HG02970 (cell line): Measurements from ENCODE around the gene SUPT5H.

Experiments used
- ATAC-seq: cut with Tn5 transposase; IDR thresholded peaks from one replicate; pipeline ENCODE4 v1.9.1; 2021; ENCODE audit warnings: mild to moderate bottlenecking, moderate library complexity, moderate number of reproducible peaks; ENCODE audit not compliant: unreplicated experiment, low FRiP score

SUPT5H gene

DNA sequence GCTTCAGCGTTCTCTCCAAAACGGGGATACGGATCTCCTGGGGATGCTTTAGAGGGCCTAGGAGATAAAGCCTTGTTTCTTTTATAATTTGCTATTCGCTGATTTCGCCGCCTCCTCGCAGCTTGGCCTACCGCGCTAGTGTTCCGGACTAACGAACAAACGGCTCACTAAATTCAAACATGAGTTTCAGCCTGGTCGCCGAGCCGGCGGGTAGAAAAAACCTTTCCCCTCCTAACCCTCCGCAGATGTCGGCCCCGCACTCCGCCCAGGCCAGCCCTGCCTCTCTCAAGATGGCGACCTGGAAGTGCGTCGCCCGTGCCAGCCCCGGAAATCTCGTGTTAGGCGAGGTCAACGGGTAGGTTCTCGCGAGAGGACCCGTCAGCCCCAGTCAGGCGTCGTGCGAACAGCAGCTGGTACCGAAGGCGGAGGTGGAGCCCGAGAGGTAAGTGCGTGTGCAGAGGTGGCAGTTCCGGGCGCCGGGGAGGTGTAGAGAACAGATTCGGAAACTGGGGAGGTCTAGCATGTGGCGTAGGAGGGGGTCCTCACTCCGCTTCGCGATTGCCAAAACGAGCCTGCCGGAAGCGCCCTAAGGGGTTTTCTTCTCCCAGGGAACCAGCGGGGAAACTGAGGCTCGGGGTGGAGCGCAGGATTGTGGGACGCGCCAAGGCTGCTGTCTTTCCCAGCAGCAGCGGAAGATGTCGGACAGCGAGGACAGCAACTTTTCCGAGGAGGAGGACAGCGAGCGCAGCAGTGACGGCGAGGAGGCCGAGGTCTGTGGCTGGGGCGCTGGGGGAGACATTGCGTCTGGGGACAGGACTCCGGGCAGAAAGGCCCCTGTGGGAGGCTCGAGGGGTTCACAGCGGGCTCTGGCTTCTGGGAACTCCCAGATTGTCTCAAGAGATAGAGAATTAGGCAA, at the start of gene SUPT5H:
Gene SUPT5H, plus strand, starts transcription at position 387 of the 916 bp plus-strand sequence. Its CDS starts 309 bp downstream, at position 696.
- ATAC-seq: peak; percentile 82

DNA sequence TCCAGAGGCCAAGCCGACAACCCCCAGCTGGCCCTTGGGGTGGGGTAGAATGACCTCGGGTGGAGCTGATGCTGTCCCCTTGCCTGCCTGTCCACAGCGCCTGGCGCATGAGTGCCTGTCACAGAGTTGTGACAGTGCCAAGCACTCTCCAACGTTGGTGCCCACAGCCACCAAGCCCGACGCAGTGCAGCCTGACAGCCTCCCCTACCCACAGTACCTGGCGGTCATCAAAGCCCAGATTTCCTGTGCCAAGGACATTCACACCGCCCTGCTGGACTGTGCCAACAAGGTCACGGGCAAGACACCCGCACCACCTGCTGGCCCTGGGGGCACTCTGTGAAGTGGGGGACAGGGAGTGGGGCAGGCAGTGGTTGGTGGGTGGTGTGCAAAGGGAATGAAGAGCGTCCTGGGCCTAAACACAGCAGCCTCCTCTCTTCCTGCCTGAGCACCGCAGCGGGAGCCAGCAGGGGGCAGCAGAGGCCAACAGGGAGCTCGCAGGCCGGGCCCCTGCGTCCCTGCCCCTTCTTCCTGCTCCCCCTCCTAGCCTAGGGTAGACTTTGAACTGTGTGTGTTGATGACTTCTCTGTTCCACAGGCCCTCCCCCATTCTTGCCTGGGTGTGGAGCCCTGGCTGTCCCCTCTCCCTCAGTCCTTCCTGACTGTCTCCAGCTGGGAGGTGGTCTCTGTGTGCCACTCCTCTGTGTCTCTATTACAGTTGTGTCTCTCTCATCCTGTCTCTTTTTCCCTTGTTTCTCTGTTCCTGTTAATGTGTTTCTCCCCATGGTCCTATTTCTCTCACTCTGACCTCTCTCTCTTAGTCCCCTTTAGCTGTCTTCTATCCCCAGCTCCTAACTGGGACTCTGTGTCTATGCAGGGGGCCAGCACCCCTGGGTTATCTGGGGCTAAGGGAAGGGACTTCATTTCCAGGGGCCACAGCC, 47.8 kb upstream of the SUPT5H start:
- peak; percentile 32 for ATAC-seq

DNA sequence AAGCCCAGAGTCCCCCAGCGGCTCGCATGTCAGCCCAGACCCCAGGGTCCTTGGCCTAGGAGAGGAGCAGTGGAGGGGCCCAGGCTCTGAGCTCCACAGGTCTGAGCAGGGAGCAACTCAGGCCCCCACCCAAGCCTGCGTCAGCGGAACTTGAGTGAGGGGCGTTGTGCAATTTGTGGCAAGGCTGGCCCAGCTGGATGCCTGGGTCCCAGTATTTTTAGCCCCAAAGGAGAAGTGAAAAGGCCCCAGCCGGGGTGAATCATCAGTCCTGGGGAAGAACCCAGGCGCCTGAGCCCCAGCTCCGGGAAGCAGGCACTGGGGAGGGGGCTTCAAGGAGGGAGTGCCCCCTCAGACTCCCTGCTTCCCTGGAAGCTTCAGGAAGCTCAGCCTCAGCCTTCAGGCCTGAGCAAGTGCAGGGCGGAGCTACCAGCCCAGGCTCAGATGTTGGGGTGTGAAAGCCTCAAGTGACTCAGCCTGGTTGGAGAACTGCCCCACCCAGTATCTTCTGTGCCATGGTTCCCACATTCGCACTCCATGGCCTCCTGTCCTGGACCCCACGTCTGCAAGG, 47.0 kb upstream of the SUPT5H start:
- ATAC-seq: no peak

DNA sequence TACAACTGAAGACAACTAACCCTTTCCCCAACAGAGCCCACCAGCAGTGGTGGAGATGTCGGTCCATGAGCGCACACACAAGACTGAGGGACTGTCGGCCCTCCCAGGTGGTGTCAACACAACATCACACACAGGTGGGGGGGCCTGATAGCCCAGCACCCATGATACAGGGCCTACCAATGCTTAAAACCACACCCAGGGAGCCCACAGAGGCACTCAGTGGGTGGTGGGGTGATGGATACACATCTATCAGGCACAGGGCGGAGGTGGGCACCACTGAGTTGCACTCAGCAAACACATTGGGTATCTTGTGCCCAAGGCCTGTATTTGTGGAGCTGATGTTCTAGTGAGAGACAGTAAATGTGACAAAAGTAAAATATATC, 45.7 kb upstream of the SUPT5H start:
- no peak for ATAC-seq

DNA sequence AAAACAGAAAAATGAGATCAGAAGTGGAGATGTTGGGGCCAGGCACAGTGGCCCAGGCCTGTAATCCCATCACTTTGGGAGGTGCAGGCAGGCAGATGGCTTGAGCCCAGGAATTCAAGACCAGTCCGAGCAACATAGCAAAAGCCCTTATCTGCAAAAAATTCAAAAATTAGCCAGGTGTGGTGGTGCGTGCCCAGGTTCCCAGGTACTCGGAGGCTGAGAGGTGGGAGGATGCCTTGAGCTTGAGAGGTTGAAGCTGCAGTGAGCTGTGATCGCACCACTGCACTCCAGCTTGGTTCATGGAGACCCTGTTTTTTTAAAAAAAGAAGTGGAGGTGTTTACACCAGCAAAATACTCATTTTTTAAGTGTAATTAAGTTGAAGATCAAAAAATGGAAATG, 45.3 kb upstream of the SUPT5H start:
- ATAC-seq: no peak

DNA sequence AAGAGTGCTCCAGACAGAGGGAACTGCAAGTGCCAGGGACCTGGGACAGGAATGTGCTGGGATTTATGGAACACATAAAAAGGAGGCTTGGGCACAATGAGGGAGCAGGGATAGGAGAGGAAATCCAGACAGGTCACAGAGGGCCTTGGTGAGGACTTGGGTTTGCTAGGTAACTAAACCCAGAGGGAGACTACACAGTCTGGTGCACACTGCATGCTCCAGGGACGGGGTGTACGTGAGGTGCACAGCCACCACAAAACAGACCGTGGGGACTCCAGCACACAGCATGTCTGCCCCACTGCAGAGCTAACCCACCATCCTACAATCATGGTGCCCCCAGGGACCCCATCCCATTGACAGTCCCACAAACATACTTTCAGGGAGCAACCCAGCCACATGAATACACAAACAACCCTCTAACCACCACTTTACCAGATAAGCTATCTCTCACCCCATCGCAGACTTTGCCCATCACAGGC, 44.3 kb upstream of the SUPT5H start:
- ATAC-seq: no peak

DNA sequence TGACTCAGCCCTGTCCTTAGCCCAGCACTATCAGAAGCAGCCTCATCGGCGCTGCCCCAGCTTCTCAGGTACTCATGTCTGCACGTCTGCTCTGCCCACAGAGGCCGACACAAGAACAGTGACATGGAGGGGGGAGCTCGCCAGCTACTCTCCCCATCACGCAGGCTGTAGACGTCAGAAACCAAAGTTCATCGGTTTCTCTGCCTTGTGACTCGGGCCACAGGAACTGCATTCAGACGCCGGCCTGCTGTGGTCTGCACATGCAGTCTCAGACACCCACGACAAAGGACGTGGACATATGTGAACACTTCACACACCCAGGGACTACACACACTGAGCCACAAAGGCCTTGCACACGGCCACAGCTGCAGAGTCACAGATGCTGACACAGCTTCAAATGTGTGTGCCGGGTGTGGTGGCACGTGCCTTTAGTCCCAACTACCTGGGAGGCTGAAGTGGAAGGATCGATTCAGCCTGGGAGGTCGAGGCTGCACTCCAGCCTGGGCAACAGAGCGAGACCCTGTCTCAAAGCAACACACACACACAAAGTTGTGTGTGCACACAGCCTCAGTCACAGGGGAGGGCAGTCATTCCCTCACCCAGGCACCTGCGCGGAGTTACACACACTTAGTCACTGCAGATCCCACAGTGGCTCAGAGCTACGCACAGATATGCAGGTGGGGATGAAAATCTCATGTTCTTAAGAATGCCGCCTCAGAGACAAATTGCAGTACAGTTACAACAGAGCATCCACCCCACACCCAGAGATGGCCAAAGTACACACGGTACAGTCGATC, 43.6 kb upstream of the SUPT5H start:
- ATAC-seq: no peak

DNA sequence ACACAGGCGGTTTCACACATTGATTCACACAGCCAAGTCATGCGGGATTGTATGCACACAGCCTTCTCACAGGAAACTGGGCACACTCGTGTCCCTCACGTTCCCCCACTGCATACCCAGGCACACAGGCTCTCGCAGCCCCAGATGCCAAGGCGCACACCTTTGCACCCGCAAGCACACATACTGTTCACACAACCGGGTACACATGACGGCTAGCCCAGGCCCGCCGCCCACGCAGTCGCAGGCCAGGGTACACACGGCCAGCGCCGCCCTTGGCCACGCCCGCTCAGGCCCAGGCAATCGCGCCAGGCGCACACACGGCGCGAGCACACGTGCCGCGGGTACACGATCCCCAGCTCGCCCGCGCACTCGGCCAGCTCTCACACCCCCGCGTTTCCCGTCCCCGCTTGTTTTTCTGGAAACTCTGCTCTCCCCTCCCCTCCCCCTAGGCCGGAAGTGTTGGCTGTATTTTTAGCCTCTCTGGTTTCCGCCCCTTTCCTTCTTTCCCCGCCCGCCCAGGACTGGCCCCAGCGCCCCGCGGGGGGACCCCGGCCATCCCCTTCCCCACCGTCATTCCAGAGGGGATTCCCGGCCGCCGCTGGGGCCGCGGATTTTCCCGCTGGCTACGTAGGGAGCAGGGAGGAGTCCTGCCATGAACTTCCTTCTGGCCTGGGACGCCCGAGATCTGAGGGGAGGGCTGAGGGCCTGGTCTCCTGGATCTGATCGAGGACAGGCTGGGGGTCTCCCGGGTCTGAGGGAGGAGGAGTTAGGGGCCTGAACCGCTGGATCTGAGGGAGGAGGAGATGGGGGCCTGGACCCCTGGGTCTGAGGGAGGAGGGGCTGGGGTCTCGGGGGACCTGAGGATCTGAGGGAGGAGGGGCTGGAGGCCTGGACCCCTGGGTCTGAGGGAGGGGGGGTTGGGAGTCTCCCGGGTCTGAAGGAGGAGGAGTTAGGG, 42.8 kb upstream of the SUPT5H start:
- peak; percentile 24 for ATAC-seq

DNA sequence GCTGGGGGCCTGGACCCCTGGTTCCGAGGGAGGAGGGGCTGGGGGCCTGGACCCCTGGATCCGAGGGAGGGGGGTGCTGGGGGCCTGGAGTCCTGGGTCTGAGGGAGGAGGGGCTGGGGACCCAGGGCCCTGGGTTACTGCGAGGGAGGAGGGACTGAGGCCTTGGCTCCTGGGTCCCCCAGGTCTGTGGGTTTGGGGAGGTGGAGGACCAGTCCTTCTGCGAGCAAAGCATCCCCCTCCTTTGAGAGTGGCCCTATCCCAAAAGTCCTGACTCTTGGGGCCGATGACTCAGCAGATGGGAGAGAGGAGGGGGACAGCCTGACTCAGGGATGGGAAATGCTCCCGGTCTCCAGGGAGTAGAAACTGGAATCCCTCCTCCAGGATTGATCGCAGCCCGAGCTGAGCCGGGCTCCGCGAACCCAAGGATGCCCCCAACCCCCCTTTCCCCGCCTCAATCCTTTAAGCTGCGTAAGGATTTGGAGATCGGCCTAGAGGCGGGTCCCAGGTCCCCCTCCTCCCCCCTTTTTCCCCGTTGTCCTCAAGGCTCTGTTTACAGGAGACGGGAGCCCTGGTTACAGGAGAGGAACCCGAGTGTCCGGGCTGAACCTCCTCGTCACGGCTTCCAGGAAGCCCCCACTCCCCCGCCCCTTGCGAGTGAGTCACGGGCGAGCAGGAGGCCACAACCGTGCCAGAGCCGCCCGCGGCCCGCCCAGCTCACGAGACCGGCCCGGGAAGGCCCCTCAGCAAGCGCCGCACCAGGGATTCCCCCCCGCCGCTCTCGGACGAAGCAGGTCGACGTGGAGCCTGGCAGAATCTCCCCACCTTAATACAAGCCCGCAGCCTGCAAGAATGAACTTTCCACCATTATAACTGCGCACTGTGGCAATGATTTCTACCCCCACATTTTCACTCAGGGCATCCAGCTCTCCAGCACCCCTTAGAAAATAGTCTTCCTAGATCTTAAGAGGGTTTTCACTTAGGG, 41.8 kb upstream of the SUPT5H start:
- peak; percentile 21 for ATAC-seq

DNA sequence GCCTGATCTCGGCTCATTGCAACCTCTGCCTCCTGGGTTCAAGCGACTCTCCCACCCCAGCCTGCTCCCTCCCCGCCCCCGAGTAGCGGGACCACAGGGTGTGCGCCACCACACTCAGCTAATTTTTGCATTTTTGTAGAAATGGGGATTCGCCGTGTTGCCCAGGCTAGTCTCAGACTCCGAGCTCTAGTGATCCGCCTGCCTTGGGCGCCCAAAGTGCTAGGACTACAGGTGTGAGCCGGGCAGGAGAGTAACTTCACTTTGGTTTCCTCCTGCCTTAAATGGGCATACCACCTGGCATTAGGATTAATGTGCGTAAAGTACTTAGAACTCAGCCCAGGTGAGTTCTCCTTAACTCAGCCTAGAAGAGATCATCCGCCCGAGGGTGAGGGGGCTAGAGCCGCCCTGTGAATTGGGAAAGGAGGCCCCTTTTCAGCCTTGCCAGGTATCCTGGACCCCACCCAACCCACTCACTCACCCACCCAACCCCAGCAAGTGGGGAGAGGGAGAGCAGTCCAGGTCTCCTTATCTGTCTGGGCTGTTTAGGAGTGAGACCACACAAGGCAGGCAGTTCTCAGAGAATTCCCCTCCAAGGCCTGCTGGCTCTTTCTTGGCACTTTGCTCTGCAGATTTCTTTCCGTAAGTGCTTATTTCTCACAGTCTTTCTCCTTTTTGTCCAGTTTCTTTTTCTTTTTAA, 40.0 kb upstream of the SUPT5H start:
- ATAC-seq: no peak

DNA sequence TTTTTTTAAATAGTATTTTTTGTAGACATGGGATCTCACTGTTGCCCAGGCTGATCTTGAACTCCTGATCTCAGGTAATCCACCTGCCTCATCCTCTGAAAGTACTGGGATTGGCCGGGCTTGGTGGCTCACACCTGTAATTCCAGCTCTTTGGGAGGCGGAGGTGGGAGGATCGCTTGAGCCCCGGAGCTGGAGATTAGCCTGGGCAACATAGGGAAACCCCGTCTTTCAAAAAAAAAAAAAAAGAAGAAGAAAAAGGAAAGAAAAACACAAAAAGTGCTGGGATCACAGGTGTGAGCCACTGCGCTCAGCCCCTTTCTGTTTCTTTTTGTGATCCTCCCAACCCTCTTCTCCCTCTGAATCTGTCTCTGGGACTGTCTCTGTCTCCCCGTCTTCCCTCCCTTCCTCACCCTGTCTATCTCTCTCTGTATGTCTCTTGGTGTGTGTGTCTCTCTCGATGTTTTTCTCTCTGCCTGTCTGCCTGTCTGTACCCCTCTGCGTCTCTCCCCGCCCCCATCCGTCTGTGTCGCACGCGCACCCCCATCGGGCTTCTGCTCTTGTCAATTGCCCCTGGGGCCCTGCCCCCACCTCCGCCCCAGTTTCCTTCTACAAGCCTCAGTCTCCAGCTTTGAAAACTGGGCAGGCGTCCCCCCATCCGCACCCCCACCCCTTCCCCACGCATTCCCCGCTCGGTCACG, 39.3 kb upstream of the SUPT5H start:
- ATAC-seq: no peak

DNA sequence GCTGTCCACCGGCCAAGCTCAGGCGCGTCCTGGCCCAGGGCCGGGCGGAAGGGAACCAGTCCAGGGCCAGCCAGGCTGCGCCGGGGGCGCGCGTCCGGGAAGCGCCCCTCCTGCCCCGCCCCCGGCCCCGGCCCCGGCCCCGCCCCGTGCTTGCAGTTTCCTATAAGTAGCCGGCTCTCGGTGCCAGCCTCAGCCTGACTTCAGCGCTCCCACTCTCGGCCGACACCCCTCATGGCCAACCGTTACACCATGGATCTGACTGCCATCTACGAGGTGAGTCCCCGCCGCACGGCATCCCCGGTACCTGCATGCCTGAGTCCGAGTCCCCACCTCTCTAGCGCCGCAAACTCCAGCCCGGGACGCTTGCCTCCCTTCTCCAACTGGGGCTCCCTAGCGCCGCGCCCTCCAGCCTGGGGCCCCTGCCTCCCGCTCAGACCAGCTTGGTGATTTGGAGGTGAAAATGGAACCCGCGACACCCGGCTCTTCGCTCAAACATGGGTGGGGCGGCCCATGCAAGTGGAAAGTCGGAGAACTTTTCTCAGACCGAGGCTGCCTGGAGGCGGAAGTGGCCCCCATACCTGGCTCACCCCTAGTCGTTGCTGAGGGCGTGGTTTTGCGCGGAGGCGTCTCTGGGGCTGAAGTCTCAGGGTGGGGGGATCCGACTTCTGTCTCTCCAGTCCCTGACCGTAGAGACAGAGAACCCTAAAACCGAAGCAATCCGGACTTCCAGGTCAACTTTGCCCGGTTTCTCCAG, 38.5 kb upstream of the SUPT5H start, which contains the start of gene ZFP36:
Gene ZFP36, plus strand, starts transcription at position 192 of the 754 bp plus-strand sequence. Its CDS starts 58 bp downstream, at position 250.
- ATAC-seq: no peak

DNA sequence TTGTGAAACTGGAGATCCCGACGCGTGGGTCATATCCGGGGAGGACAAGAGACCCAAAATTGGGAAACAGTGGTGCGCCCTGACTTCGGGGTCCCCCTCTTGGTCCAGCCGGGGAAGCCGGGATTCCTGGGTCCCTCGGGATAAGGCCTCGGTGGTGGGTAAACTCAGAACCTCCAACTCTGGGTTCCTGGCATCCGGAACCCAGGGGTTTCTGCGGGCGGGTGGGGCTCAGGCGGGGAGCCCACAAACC, 38.0 kb upstream of the SUPT5H start:
- no peak for ATAC-seq

DNA sequence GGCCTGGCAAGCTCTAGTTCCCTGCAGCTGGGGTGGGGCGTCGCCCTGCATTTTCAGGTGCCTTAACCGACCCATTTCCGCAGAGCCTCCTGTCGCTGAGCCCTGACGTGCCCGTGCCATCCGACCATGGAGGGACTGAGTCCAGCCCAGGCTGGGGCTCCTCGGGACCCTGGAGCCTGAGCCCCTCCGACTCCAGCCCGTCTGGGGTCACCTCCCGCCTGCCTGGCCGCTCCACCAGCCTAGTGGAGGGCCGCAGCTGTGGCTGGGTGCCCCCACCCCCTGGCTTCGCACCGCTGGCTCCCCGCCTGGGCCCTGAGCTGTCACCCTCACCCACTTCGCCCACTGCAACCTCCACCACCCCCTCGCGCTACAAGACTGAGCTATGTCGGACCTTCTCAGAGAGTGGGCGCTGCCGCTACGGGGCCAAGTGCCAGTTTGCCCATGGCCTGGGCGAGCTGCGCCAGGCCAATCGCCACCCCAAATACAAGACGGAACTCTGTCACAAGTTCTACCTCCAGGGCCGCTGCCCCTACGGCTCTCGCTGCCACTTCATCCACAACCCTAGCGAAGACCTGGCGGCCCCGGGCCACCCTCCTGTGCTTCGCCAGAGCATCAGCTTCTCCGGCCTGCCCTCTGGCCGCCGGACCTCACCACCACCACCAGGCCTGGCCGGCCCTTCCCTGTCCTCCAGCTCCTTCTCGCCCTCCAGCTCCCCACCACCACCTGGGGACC, 37.6 kb upstream of the SUPT5H start:
- ATAC-seq: no peak
